Urinary bladder (tissue), 4 donors: ENCODE measurements around the gene AGAP5. TPM values are rescaled to one million over a fixed set of nuclear protein-coding genes. Genes with fewer than 3 reads are reported as not detected.
A peak's percentile ranks its signal among the peaks of the same experiment; 100 is the strongest.
"Not testable (repeated sequence)": the region's sequence is repeated elsewhere in the genome, so short reads cannot be mapped to it uniquely, and the experiment has no call there.

Experiments used
- DNase-seq: peaks from one replicate; pipeline ENCODE4 v3.0.0-alpha.2; 2015; ENCODE audit errors: extremely low spot score
- H3K27ac ChIP-seq: one replicate; pipeline ENCODE4 v1.5.1; 2013; ENCODE audit warnings: low read depth, mild to moderate bottlenecking, moderate library complexity
- H3K36me3 ChIP-seq: one replicate; pipeline ENCODE4 v1.6.1; 2013; ENCODE audit warnings: mild to moderate bottlenecking, moderate library complexity; ENCODE audit not compliant: insufficient read depth
- H3K4me1 ChIP-seq: one replicate; pipeline ENCODE4 v1.6.1; 2013; ENCODE audit warnings: mild to moderate bottlenecking, moderate library complexity; ENCODE audit not compliant: insufficient read depth
- H3K4me3 ChIP-seq: one replicate; pipeline ENCODE4 v1.5.1; 2013; ENCODE audit warnings: low read depth, low read length
- WGBS: extraction: QIAGEN DNeasy Blood & Tissue Kit; methylation state at CpG from one replicate; pipeline ENCODE4 v1.1.7; 2013; 5-methylcytosine and 5-hydroxymethylcytosine counted together
- polyA plus RNA-seq: library from polyadenylated mRNA; stranded (reverse); fragments of 200-250 nt; gene quantifications from one replicate; pipeline ENCODE4 v1.2.3, GENCODE V29; 2013
- total RNA-seq: library from RNA; depleted of rRNA; stranded (reverse); fragments of >200 nt; gene quantifications from one replicate; pipeline ENCODE4 v1.2.3, GENCODE V29; 2014
- donor health status: healthy with polysubstance abuse.
- donor health status: healthy.

The AGAP5 gene
- total RNA-seq (8.0 TPM), polyA plus RNA-seq (2.6 TPM)

GRCh38 chr10:73697675-73698159, at the start of gene AGAP5:
Gene AGAP5, minus strand, starts transcription at chr10:73698109. Its CDS starts 354 bp downstream, at chr10:73697755.
- not testable (repeated sequence) for H3K4me1 ChIP-seq, H3K4me3 ChIP-seq, H3K36me3 ChIP-seq, H3K27ac ChIP-seq, DNase-seq
- 94% methylated on average over 16 of the region's 16 CpGs for WGBS

- H3K4me3 ChIP-seq, result no peak overlapping the region
- peaks cover 1% of the 10 kb centered on the region for H3K4me1 ChIP-seq
- H3K36me3 ChIP-seq, result peaks cover 2% of the 10 kb centered on the region
- no peak for DNase-seq
- WGBS, result 81% methylated on average over 2 of the region's 2 CpGs
- H3K27ac ChIP-seq, result no peak overlapping the region
Measured at GRCh38 chr10:73746721-73747120, 48.8 kb upstream of the AGAP5 start.

- Histone ChIP-seq H3K4me1 (peaks cover 1% of the 10 kb centered on the region), H3K4me3 (peak overlapping the region; percentile 74), H3K36me3 (no peaks in the 10 kb centered on the region), H3K27ac (peak overlapping the region; percentile 94)
- WGBS, result under 1% methylated on average over 10 of the region's 10 CpGs
- DNase-seq, result no peak
Measured at GRCh38 chr10:73744664-73744975, 46.7 kb upstream of the AGAP5 start.

- Histone ChIP-seq H3K36me3 (no peaks in the 10 kb centered on the region), H3K4me1 (peaks cover 1% of the 10 kb centered on the region), H3K27ac (peak within 1 kb of the TSS; percentile 94), H3K4me3 (peak within 1 kb of the TSS; percentile 74)
- peak; percentile 95 for DNase-seq
- WGBS, result under 1% methylated on average over 36 of the region's 36 CpGs
Measured at GRCh38 chr10:73743905-73744663, 46.2 kb upstream of the AGAP5 start, which contains the start of gene SEC24C. Gene SEC24C, plus strand, starts transcription at chr10:73744372. Its CDS starts 2,461 bp downstream, at chr10:73746833.

GRCh38 chr10:73743327-73743904, 45.5 kb upstream of the AGAP5 start:
- WGBS, result 39% methylated on average over 6 of the region's 6 CpGs
- Histone ChIP-seq H3K36me3 (no peaks in the 10 kb centered on the region), H3K4me3 (peak overlapping the region; percentile 74), H3K4me1 (peaks cover 1% of the 10 kb centered on the region), H3K27ac (peak overlapping the region; percentile 93)
- DNase-seq, result peak; percentile 6

- no peak for DNase-seq
- H3K27ac ChIP-seq, result no peak overlapping the region
- H3K36me3 ChIP-seq, result no peaks in the 10 kb centered on the region
- WGBS, result 91% methylated on average over 5 of the region's 5 CpGs
- H3K4me1 ChIP-seq, result peaks cover 1% of the 10 kb centered on the region
- H3K4me3 ChIP-seq, result no peak overlapping the region
Measured at GRCh38 chr10:73742454-73742734, 44.5 kb upstream of the AGAP5 start.

- not testable (repeated sequence) for H3K4me1 ChIP-seq, DNase-seq, H3K4me3 ChIP-seq, H3K36me3 ChIP-seq, H3K27ac ChIP-seq
- 94% methylated on average over 18 of the region's 18 CpGs for WGBS
Measured at GRCh38 chr10:73740501-73741254, 42.8 kb upstream of the AGAP5 start.

GRCh38 chr10:73734796-73735305, 36.9 kb upstream of the AGAP5 start:
- Histone ChIP-seq H3K4me3 (no peak overlapping the region), H3K4me1 (peaks cover 2% of the 10 kb centered on the region), H3K36me3 (peaks cover 3% of the 10 kb centered on the region), H3K27ac (no peak overlapping the region)
- 84% methylated on average over 5 of the region's 5 CpGs for WGBS
- DNase-seq, result no peak

GRCh38 chr10:73734028-73734720, 36.3 kb upstream of the AGAP5 start:
- Histone ChIP-seq H3K36me3 (peaks cover 3% of the 10 kb centered on the region), H3K4me3 (no peak overlapping the region), H3K27ac (no peak overlapping the region), H3K4me1 (peaks cover 2% of the 10 kb centered on the region)
- DNase-seq, result no peak
- WGBS, result 88% methylated on average over 16 of the region's 16 CpGs

GRCh38 chr10:73732931-73733623, 35.2 kb upstream of the AGAP5 start:
- Histone ChIP-seq H3K4me1 (peaks cover 2% of the 10 kb centered on the region), H3K4me3 (no peak overlapping the region)
- 75% methylated on average over 84 of the region's 84 CpGs for WGBS

GRCh38 chr10:73732426-73732825, 34.5 kb upstream of the AGAP5 start:
- WGBS, result 95% methylated on average over 20 of the region's 20 CpGs
- H3K36me3 ChIP-seq, result peaks cover 3% of the 10 kb centered on the region
- H3K4me1 ChIP-seq, result peaks cover 2% of the 10 kb centered on the region

More at GRCh38 chr10:73732931-73733623, 35.2 kb upstream of the AGAP5 start:
- Histone ChIP-seq H3K27ac (no peak overlapping the region), H3K36me3 (peaks cover 3% of the 10 kb centered on the region)
- no peak for DNase-seq

GRCh38 chr10:73731588-73732375, 33.9 kb upstream of the AGAP5 start:
- DNase-seq, result no peak
- 90% methylated on average over 42 of the region's 42 CpGs for WGBS
- Histone ChIP-seq H3K36me3 (peaks cover 3% of the 10 kb centered on the region), H3K27ac (no peak overlapping the region), H3K4me3 (no peak overlapping the region), H3K4me1 (peaks cover 2% of the 10 kb centered on the region)

More at GRCh38 chr10:73732426-73732825, 34.5 kb upstream of the AGAP5 start:
- DNase-seq, result no peak
- Histone ChIP-seq H3K4me3 (no peak overlapping the region), H3K27ac (no peak overlapping the region)
